Left ventricle myocardium superior (tissue), 1 donor: ENCODE data around the gene FRG2B. TPM values are rescaled to one million over a fixed set of nuclear protein-coding genes. Genes with fewer than 3 reads are reported as not detected.
"Not testable (repeated sequence)": the region's sequence is repeated elsewhere in the genome, so short reads cannot be mapped to it uniquely, and the experiment has no call there.

Source experiments
- ATAC-seq: fragments of 200-7000 bp; cut with Tn5 transposase; one replicate; pipeline ENCODE4 v1.9.1; 2020; ENCODE audit warnings: mild to moderate bottlenecking, moderate library complexity
- DNase-seq: peaks from one replicate; pipeline ENCODE4 v3.0.0-alpha.2; 2020
- intact Hi-C: fragments of 100-400 bp; cut with micrococcal nuclease; formaldehyde crosslinking; loops from one replicate; pipeline ENCODE4 v1.11.0; 2022
- total RNA-seq: library from RNA; stranded (reverse); fragmentation: NEBNext Ultra II Directional; extraction: Animal tissue kit (Norgen Biotek cat#: 25700); gene quantifications from one replicate; pipeline ENCODE4 v1.2.1, GENCODE V29; 2021
- donor health status: DM: no; HTN: yes; CAD: no; lungs with severe emphysema.

FRG2B gene
- total RNA-seq, 1 donor from 2014 or later = not detected

GRCh38 chr10:133608855-133609254 is 17.7 kb downstream of the FRG2B start:
- no peak for DNase-seq
- ATAC-seq = no peak
- intact Hi-C loops = no loop called here

DNA sequence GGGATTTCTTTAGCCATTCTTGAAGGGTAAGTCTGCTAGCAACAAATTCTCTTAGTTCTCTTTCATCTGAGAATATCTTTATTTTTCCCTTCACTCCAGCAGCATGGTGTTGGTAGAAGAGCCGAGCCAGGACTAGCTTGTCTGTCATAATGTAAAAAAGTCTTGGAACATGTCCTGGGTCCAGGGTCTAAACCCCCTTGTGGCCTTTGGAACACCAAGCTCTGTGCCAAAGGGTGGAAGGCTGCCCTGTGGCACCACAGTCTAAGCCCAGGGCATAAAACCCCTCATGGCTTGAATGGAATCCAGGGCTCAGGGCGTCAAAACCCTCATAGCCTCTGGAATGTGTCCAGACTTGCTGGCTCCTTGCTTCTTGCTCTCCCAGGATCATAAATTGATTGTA is 23.2 kb downstream of the FRG2B start:
- intact Hi-C loops, ATAC-seq, DNase-seq: not testable (repeated sequence)

- intact Hi-C loops = no loop called here
- ATAC-seq = no peak
- no peak for DNase-seq
These were observed 25.9 kb downstream of the FRG2B start for GRCh38 chr10:133600657-133601056.

DNA sequence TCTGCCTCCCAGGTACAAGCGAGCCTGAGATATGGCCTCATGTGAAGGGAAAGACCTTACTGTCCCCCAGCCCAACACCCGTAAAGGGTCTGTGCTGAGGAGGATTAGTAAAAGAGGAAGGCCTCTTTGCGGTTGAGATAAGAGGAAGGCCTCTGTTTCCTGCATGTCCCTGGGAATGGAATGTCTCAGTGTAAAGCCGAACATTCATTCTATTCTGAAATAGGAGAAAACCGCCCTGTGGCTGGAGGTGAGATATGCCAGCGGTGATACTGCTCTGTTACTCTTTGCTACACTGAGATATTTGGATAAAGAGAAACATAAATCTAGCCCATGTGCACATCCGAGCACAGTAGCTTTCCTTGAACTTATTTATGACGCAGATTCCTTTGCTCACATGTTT is 26.7 kb downstream of the FRG2B start:
- intact Hi-C loops, DNase-seq, ATAC-seq: not testable (repeated sequence)

- DNase-seq (no peak), ATAC-seq (no peak)
- intact Hi-C loops = no loop called here
These were observed 33.9 kb downstream of the FRG2B start for GRCh38 chr10:133592716-133593115.

DNA sequence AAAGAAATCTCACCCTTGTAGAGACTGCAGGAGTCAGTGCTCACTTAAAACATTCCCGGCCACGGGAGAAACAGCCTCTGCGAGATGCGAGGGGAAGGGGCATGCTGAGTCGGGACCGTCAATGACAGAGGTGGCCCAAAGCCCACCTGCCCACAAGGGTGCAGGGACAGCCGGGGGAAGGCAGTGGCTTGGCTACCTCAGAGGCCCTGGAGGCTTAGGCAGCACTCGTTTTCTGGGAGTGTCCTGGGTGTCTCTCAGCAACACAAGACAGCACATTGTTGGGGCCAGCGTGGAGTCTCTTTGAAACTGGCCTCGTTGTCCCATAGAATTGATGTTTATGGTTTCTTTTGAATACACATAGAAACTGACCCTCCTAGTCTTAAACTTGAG is 35.6 kb downstream of the FRG2B start:
- ATAC-seq (no peak), DNase-seq (no peak)
- intact Hi-C loops = no loop called here

- ATAC-seq (no peak), DNase-seq (no peak)
- intact Hi-C loops = no loop called here
These were observed 36.2 kb downstream of the FRG2B start for GRCh38 chr10:133590226-133590969.

GRCh38 chr10:133577037-133577436 is 49.6 kb downstream of the FRG2B start:
- intact Hi-C loops, ATAC-seq, DNase-seq: not testable (repeated sequence)

Other genes with a start within 250 kb of the FRG2B start
- 2.8 TPM for gene PAOX, start 247.5 kb downstream of the FRG2B start, total RNA-seq
- 20.9 TPM for gene MTG1, start 232.6 kb downstream of the FRG2B start, total RNA-seq
- gene SPRN, start 202.2 kb downstream of the FRG2B start, total RNA-seq = not detected
- gene SCART1, start 172.8 kb downstream of the FRG2B start, total RNA-seq = 0.45 TPM
- gene CYP2E1, start 99.4 kb downstream of the FRG2B start, total RNA-seq = 0.69 TPM
- gene SYCE1, start 61.2 kb downstream of the FRG2B start, total RNA-seq = 0.47 TPM